ENCODE results near the gene C4orf50. TPM values are rescaled to one million over a fixed set of nuclear protein-coding genes. Genes with fewer than 3 reads are reported as not detected.

Gene C4orf50
- total RNA-seq, 1 donor from 2014 or later = 0.16 TPM

DNA sequence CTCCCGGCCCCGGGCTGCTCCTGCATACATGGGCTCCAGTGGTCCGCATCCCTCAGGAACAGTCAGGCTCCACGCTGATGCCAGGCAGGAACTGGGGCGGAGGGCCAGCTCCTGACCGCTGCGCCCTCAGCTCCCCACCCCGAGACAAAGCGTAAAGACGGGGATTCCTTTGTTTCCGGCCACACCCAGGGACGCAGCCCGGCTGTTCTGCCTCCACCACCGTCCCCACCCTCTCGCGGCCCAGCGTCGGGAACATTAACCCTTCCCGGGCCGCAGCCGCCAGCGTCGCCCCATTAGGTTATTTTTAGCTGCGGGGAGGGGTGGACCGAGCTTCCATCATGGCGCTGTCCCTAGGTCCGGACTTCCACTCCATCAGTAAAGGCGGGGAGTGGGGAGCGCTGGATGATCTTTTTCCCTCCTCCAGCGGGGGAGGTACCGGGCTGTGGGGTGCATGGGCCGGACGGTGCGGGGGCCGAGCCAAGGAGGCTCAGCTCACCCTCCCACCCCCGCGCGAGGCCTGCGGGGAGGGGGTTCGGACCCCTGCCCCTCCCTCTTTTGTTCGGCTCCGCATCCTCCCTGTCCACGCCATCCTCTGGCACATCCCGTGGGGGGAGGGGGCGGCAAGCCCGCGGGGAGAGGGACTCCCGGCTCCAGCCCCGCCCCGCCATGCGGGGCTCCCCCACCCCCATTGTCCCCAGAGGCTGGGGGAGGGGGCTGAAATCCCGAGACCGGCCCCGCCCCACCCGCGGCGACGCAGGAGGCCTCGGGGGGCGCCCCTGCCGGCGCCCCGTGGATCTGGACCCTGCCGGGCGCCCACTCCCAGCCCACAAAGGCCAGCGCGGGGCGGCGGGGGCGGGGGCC is 130.6 kb downstream of the C4orf50 start:
- H3K36me3 Mint-ChIP-seq (ENCODE audit: low read depth, unreplicated experiment) = peaks cover 2% of the 10 kb centered on the region
- peaks cover 37% of the 10 kb centered on the region for H3K27me3 ChIP-seq (ENCODE audit: insufficient read depth, low read length)
- H3K9me3 Mint-ChIP-seq (ENCODE audit: unreplicated experiment) = no peaks in the 10 kb centered on the region
- peak overlapping the region; percentile 81 for H3K27ac Mint-ChIP-seq (ENCODE audit: unreplicated experiment)
- TF ChIP-seq EZH2 (IDR thresholded peaks at IDR 0.05; ENCODE audit: insufficient read depth, low read length) = no peak
- TF ChIP-seq, protein P1, sequence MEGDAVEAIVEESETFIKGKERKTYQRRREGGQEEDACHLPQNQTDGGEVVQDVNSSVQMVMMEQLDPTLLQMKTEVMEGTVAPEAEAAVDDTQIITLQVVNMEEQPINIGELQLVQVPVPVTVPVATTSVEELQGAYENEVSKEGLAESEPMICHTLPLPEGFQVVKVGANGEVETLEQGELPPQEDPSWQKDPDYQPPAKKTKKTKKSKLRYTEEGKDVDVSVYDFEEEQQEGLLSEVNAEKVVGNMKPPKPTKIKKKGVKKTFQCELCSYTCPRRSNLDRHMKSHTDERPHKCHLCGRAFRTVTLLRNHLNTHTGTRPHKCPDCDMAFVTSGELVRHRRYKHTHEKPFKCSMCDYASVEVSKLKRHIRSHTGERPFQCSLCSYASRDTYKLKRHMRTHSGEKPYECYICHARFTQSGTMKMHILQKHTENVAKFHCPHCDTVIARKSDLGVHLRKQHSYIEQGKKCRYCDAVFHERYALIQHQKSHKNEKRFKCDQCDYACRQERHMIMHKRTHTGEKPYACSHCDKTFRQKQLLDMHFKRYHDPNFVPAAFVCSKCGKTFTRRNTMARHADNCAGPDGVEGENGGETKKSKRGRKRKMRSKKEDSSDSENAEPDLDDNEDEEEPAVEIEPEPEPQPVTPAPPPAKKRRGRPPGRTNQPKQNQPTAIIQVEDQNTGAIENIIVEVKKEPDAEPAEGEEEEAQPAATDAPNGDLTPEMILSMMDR (IDR thresholded peaks at IDR 0.05; ENCODE audit: insufficient read depth, low read depth, low read length) = no peak
- peaks cover 41% of the 10 kb centered on the region for H4K20me1 ChIP-seq (ENCODE audit: insufficient read depth, low read length)
- peaks cover 5% of the 10 kb centered on the region for H3K4me1 Mint-ChIP-seq (ENCODE audit: low read depth, unreplicated experiment)
- H3K4me1 ChIP-seq (ENCODE audit: insufficient read depth, low read length) = peaks cover 10% of the 10 kb centered on the region
- H3K4me3 ChIP-seq (ENCODE audit: insufficient read depth, low read depth, low read length) = peak overlapping the region; percentile 66
- DNase-seq (ENCODE audit: low read depth) (no peak), FAIRE-seq (no peak)
- peaks cover 44% of the 10 kb centered on the region for H3K79me2 ChIP-seq (ENCODE audit: insufficient read depth, low read length)
- peak overlapping the region; percentile 91 for H3K4me2 ChIP-seq (ENCODE audit: low read length)
- peak overlapping the region; percentile 90 for H3K4me3 Mint-ChIP-seq (ENCODE audit: unreplicated experiment)
- no peaks in the 10 kb centered on the region for H3K9me3 ChIP-seq (ENCODE audit: insufficient read depth, low read depth, low read length)
- peak overlapping the region; percentile 71 for H2AFZ ChIP-seq (ENCODE audit: low read depth, low read length)
- peaks cover 25% of the 10 kb centered on the region for H3K27me3 Mint-ChIP-seq (ENCODE audit: low read depth, unreplicated experiment)
- H3K9ac ChIP-seq (ENCODE audit: low read length) = peak overlapping the region; percentile 66
- no peaks in the 10 kb centered on the region for H3K36me3 ChIP-seq (ENCODE audit: insufficient read depth, low read length)
- H3K27ac ChIP-seq (ENCODE audit: low read depth, low read length) = no peak overlapping the region

GRCh38 chr4:5887011-5887360 is 131.2 kb downstream of the C4orf50 start:
- Histone ChIP-seq H3K27ac (ENCODE audit: low read depth, low read length) (no peak overlapping the region), H3K9me3 (ENCODE audit: insufficient read depth, low read depth, low read length) (no peaks in the 10 kb centered on the region), H3K4me3 (ENCODE audit: insufficient read depth, low read depth, low read length) (peak overlapping the region; percentile 66), H3K36me3 (ENCODE audit: insufficient read depth, low read length) (no peaks in the 10 kb centered on the region), H3K9ac (ENCODE audit: low read length) (peak overlapping the region; percentile 66), H2AFZ (ENCODE audit: low read depth, low read length) (peak overlapping the region; percentile 71), H3K4me2 (ENCODE audit: low read length) (peak overlapping the region; percentile 91), H3K79me2 (ENCODE audit: insufficient read depth, low read length) (peaks cover 47% of the 10 kb centered on the region), H3K4me1 (ENCODE audit: insufficient read depth, low read length) (peaks cover 10% of the 10 kb centered on the region), H3K27me3 (ENCODE audit: insufficient read depth, low read length) (peaks cover 35% of the 10 kb centered on the region), H4K20me1 (ENCODE audit: insufficient read depth, low read length) (peaks cover 47% of the 10 kb centered on the region)
- Mint-ChIP-seq H3K36me3 (ENCODE audit: low read depth, unreplicated experiment) (peaks cover 2% of the 10 kb centered on the region), H3K27ac (ENCODE audit: unreplicated experiment) (peak overlapping the region; percentile 81), H3K27me3 (ENCODE audit: low read depth, unreplicated experiment) (peaks cover 23% of the 10 kb centered on the region), H3K9me3 (ENCODE audit: unreplicated experiment) (no peaks in the 10 kb centered on the region), H3K4me1 (ENCODE audit: low read depth, unreplicated experiment) (peaks cover 5% of the 10 kb centered on the region), H3K4me3 (ENCODE audit: unreplicated experiment) (peak overlapping the region; percentile 90)
- no peak for FAIRE-seq
- TF ChIP-seq EZH2 (IDR thresholded peaks at IDR 0.05; ENCODE audit: insufficient read depth, low read length) = no peak
- TF ChIP-seq, protein P1 (IDR thresholded peaks at IDR 0.05; ENCODE audit: insufficient read depth, low read depth, low read length) = no peak
- no peak for DNase-seq (ENCODE audit: low read depth)

- Histone ChIP-seq H3K9ac (ENCODE audit: low read length) (no peak overlapping the region), H3K36me3 (ENCODE audit: insufficient read depth, low read length) (no peaks in the 10 kb centered on the region), H3K27me3 (ENCODE audit: insufficient read depth, low read length) (peaks cover 22% of the 10 kb centered on the region), H3K9me3 (ENCODE audit: insufficient read depth, low read depth, low read length) (no peaks in the 10 kb centered on the region), H3K79me2 (ENCODE audit: insufficient read depth, low read length) (peaks cover 59% of the 10 kb centered on the region), H2AFZ (ENCODE audit: low read depth, low read length) (no peak overlapping the region), H3K4me3 (ENCODE audit: insufficient read depth, low read depth, low read length) (no peak overlapping the region), H3K4me1 (ENCODE audit: insufficient read depth, low read length) (peaks cover 10% of the 10 kb centered on the region), H3K4me2 (ENCODE audit: low read length) (no peak overlapping the region), H4K20me1 (ENCODE audit: insufficient read depth, low read length) (peaks cover 60% of the 10 kb centered on the region), H3K27ac (ENCODE audit: low read depth, low read length) (no peak overlapping the region)
- peak overlapping the region; percentile 90 for H3K4me3 Mint-ChIP-seq (ENCODE audit: unreplicated experiment)
- TF ChIP-seq EZH2 (IDR thresholded peaks at IDR 0.05; ENCODE audit: insufficient read depth, low read length) = no peak
- TF ChIP-seq, protein P1 (IDR thresholded peaks at IDR 0.05; ENCODE audit: insufficient read depth, low read depth, low read length) = no peak
- no peak overlapping the region for H3K27ac Mint-ChIP-seq (ENCODE audit: unreplicated experiment)
- DNase-seq (ENCODE audit: low read depth) (no peak), FAIRE-seq (no peak)
- H3K4me1 Mint-ChIP-seq (ENCODE audit: low read depth, unreplicated experiment) = peaks cover 3% of the 10 kb centered on the region
- H3K9me3 Mint-ChIP-seq (ENCODE audit: unreplicated experiment) = no peaks in the 10 kb centered on the region
- H3K36me3 Mint-ChIP-seq (ENCODE audit: low read depth, unreplicated experiment) = peaks cover 2% of the 10 kb centered on the region
- H3K27me3 Mint-ChIP-seq (ENCODE audit: low read depth, unreplicated experiment) = peaks cover 12% of the 10 kb centered on the region
Measured at GRCh38 chr4:5885733-5886132, 132.5 kb downstream of the C4orf50 start.

Data from astrocyte (in vitro differentiated cells and primary cell).